ENCODE results near the gene RERG.

- no peak for TF ChIP-seq CTCF (conservative IDR thresholded peaks at IDR 0.05)
- TF ChIP-seq ZFX (IDR thresholded peaks at IDR 0.05) = no peak
Observed at GRCh38 chr12:15244926-15245325, 23.7 kb upstream of the RERG start.
